DOHH2 (cell line): ENCODE measurements around the gene MTFR2.

Experiments used
- H3F3A ChIP-seq: fragments of 200-600 bp; sonication (generic), shearing (Covaris generic); 2 replicates; pipeline ENCODE4 v1.6.0; 2016; ENCODE audit warnings: antibody characterized with exemption, mild to moderate bottlenecking; ENCODE audit not compliant: control insufficient read depth, insufficient read depth
- H3K27ac ChIP-seq: fragments of 200-600 bp; sonication (generic); 2 replicates; pipeline ENCODE4 v1.5.1; 2014; ENCODE audit warnings: low read depth, mild to moderate bottlenecking, low read length, moderate library complexity
- H3K27me3 ChIP-seq: fragments of 200-600 bp; sonication (generic); 2 replicates; pipeline ENCODE4 v1.6.1; 2014; ENCODE audit warnings: mild to moderate bottlenecking, low read length, mixed read lengths; ENCODE audit not compliant: control insufficient read depth
- H3K36me3 ChIP-seq: fragments of 200-600 bp; sonication (generic); 2 replicates; pipeline ENCODE4 v1.6.1; 2014; ENCODE audit warnings: mild to moderate bottlenecking, low read length, moderate library complexity, mixed read lengths; ENCODE audit not compliant: control insufficient read depth
- H3K4me1 ChIP-seq: fragments of 200-600 bp; sonication (generic); 2 replicates; pipeline ENCODE4 v1.6.1; 2014; ENCODE audit warnings: mild to moderate bottlenecking, low read length, mixed read lengths; ENCODE audit not compliant: control insufficient read depth
- H3K4me2 ChIP-seq: fragments of 200-600 bp; sonication (generic); 2 replicates; pipeline ENCODE4 v1.6.0; 2014; ENCODE audit warnings: mild to moderate bottlenecking, low read length, moderate library complexity
- H3K4me3 ChIP-seq: fragments of 200-600 bp; sonication (generic); 2 replicates; pipeline ENCODE4 v1.5.1; 2014; ENCODE audit warnings: mild to moderate bottlenecking, low read length, mixed read lengths
- H3K79me2 ChIP-seq: fragments of 200-600 bp; sonication (generic); 2 replicates; pipeline ENCODE4 v1.6.1; 2014; ENCODE audit warnings: mild to moderate bottlenecking, low read length, mixed read lengths; ENCODE audit not compliant: control insufficient read depth
- H3K9me2 ChIP-seq: fragments of 200-600 bp; sonication (generic); replicated peaks from 2 replicates; pipeline ENCODE4 v1.6.1; 2014; ENCODE audit warnings: mild to moderate bottlenecking, low read length, mixed read lengths; ENCODE audit not compliant: control insufficient read depth
- H3K9me3 ChIP-seq: fragments of 200-600 bp; sonication (generic); 2 replicates; pipeline ENCODE4 v1.6.1; 2014; ENCODE audit warnings: antibody characterized with exemption, low read length, mixed read lengths; ENCODE audit not compliant: control insufficient read depth, insufficient read depth
- H4K20me1 ChIP-seq: fragments of 200-600 bp; sonication (generic); 2 replicates; pipeline ENCODE4 v1.6.0; 2014; ENCODE audit warnings: low read depth, mild to moderate bottlenecking, antibody characterized with exemption, low read length, moderate library complexity; ENCODE audit not compliant: control insufficient read depth, insufficient read depth
- EZH2phosphoT487 ChIP-seq: fragments of 200-600 bp; sonication (generic); IDR thresholded peaks from 2 replicates; pipeline ENCODE4 v1.6.1; 2017; ENCODE audit warnings: borderline replicate concordance, mild to moderate bottlenecking, antibody characterized with exemption, low read length, moderate library complexity, mixed read lengths
- TF ChIP-seq, protein P1 (sequence below): fragments of 200-600 bp; sonication (generic); IDR thresholded peaks from one replicate; pipeline ENCODE4 v1.5.1; 2014; ENCODE audit warnings: antibody characterized with exemption, mild to moderate bottlenecking, low read depth, low read length; ENCODE audit not compliant: poor library complexity, severe bottlenecking

Gene MTFR2

DNA sequence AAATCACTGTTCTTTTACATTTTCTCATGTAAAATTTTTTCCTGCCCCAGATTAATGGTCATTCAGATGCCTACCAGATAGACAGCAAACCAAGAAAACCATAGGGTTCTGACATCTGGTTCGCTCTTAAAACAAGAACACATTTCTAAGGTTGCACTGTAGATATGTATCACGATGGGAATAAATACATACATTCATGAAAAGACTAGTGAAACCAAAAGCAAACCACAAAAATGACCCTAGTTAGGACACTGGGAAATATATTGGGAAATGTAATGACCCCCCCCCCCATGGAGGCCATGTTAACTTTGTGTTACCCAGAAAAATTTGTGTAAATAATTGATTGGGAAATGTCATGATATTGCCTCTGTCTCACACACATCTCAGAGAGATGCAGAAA, 37.5 kb downstream of the MTFR2 start:
- Histone ChIP-seq H3K9me2 (no peaks in the 10 kb centered on the region; the same call in 1 of the 2 replicates), H3K4me1 (no peaks in the 10 kb centered on the region), H3K4me3 (no peak overlapping the region), H3K9me3 (no peaks in the 10 kb centered on the region), H3K4me2 (no peak overlapping the region), H3K79me2 (no peaks in the 10 kb centered on the region), H3F3A (no peaks in the 10 kb centered on the region), H3K36me3 (no peaks in the 10 kb centered on the region), H3K27me3 (no peaks in the 10 kb centered on the region), H4K20me1 (no peaks in the 10 kb centered on the region), H3K27ac (no peak overlapping the region)
- TF ChIP-seq EZH2phosphoT487: no peak
- TF ChIP-seq, protein P1, sequence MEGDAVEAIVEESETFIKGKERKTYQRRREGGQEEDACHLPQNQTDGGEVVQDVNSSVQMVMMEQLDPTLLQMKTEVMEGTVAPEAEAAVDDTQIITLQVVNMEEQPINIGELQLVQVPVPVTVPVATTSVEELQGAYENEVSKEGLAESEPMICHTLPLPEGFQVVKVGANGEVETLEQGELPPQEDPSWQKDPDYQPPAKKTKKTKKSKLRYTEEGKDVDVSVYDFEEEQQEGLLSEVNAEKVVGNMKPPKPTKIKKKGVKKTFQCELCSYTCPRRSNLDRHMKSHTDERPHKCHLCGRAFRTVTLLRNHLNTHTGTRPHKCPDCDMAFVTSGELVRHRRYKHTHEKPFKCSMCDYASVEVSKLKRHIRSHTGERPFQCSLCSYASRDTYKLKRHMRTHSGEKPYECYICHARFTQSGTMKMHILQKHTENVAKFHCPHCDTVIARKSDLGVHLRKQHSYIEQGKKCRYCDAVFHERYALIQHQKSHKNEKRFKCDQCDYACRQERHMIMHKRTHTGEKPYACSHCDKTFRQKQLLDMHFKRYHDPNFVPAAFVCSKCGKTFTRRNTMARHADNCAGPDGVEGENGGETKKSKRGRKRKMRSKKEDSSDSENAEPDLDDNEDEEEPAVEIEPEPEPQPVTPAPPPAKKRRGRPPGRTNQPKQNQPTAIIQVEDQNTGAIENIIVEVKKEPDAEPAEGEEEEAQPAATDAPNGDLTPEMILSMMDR: no peak

DNA sequence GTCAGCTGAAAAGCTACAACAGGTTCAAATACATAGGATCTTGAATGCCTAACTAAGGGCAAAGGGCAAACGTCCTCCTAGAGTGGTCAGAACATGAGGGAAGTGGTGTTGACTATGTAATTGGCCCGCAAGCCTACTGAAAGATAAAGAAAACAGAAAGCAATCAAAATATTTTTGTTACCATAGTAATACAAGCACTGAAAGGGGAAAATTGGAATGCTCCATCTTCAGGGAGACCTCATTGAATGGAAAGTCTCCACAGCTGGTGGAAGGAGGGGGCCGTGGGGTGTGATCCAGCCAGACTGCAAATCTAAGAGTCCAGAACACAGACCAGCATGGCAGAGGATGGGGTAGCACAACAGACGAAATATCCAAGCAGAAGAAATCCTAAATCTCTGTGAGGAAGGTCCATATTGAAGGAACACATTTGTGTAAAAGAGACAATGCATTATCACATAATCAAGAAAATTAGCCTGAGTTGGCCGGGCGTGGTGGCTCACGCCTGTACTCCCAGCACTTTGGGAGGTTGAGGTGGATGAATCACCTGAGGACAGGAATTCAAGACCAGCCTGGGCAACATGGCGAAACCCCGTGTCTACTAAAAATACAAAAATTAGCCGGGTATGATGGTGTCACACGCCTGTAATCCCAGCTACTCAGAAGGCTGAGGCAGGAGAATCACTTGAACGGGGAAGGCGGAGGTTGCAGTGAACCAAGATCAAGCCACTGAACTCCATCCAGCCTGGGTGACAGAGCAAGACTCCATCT, 39.5 kb downstream of the MTFR2 start:
- Histone ChIP-seq H3F3A (no peaks in the 10 kb centered on the region), H3K4me1 (no peaks in the 10 kb centered on the region), H3K4me2 (no peak overlapping the region), H3K4me3 (no peak overlapping the region), H3K79me2 (no peaks in the 10 kb centered on the region), H3K9me3 (no peaks in the 10 kb centered on the region), H4K20me1 (no peaks in the 10 kb centered on the region), H3K36me3 (no peaks in the 10 kb centered on the region), H3K27me3 (no peaks in the 10 kb centered on the region), H3K9me2 (no peaks in the 10 kb centered on the region; the same call in 1 of the 2 replicates), H3K27ac (no peak overlapping the region)
- no peak for TF ChIP-seq EZH2phosphoT487
- TF ChIP-seq, protein P1: no peak

- Histone ChIP-seq H3F3A (no peaks in the 10 kb centered on the region), H3K27me3 (no peaks in the 10 kb centered on the region), H3K4me1 (no peaks in the 10 kb centered on the region), H3K79me2 (no peaks in the 10 kb centered on the region), H3K36me3 (no peaks in the 10 kb centered on the region), H3K9me3 (no peaks in the 10 kb centered on the region), H3K4me2 (no peak overlapping the region), H4K20me1 (no peaks in the 10 kb centered on the region), H3K4me3 (no peak overlapping the region), H3K9me2 (no peaks in the 10 kb centered on the region; the same call in 1 of the 2 replicates), H3K27ac (no peak overlapping the region)
- TF ChIP-seq, protein P1: no peak
- no peak for TF ChIP-seq EZH2phosphoT487
Measured at GRCh38 chr6:136209496-136209895, 40.6 kb downstream of the MTFR2 start.
